MM.1S (cell line): Measurements from ENCODE around the gene RAB3GAP2.

ENCODE experiments used
- CTCF ChIP-seq: fragments of 300-600 bp; sonication (generic); IDR thresholded peaks from 2 replicates; pipeline ENCODE4 v1.5.1; 2016; ENCODE audit warnings: antibody characterized with exemption, low read length, mixed read lengths
- EZH2 ChIP-seq: fragments of 300-600 bp; sonication (generic); optimal IDR thresholded peaks from 2 replicates; pipeline ENCODE3; 2017; ENCODE audit warnings: low read depth, mild to moderate bottlenecking, antibody characterized with exemption, low read length, mixed read lengths

GRCh38 chr1:220198186-220199005, 73.9 kb downstream of the RAB3GAP2 start:
- TF ChIP-seq CTCF (no peak), EZH2 (no peak)
